GM12878 (cell line): ENCODE data around the gene KRTAP10-2. TPM values are rescaled to one million over a fixed set of nuclear protein-coding genes. Genes with fewer than 3 reads are reported as not detected.

Experiments used
- ATAC-seq: fragments of 200-7000 bp; cut with Tn5 transposase; 3 replicates; pipeline ENCODE4 v1.9.1; 2020; ENCODE audit warnings: mild to moderate bottlenecking, moderate library complexity
- BruUV-seq: library from RNA; stranded (reverse); fragments of 400-500 nt; replicated peaks from 2 replicates; lab custom pipeline; 2021; lab: Mats Ljungman, UMichigan
- CTCF ChIA-PET: fragments of 300-600 bp; sonication (Branson Sonifier 250); formaldehyde crosslinking; extraction: SDS; loops from one replicate; lab custom pipeline; 2021; ENCODE audit warnings: inconsistent platforms; lab: Yijun Ruan, JAX
- POLR2A ChIA-PET: fragments of 350-600 bp; formaldehyde crosslinking; extraction: SDS; loops from one replicate; lab custom pipeline; 2021; ENCODE audit warnings: inconsistent platforms; lab: Charles Lee
- RAD21 ChIA-PET: fragments of 300-600 bp; sonication (Branson Sonifier 250); formaldehyde crosslinking; loops from one replicate; lab custom pipeline; 2023; ENCODE audit warnings: antibody characterized with exemption; ENCODE audit not compliant: unreplicated experiment; lab: Charles Lee
- SMC1A ChIA-PET: fragments of 300-600 bp; sonication (Branson Sonifier 250); formaldehyde crosslinking; loops from one replicate; lab custom pipeline; 2023; ENCODE audit not compliant: unreplicated experiment, uncharacterized antibody; lab: Charles Lee
- DNase-seq: peaks from one replicate; pipeline ENCODE4 v3.0.0-alpha.2; 2011; ENCODE audit warnings: low read depth, low spot score
- FAIRE-seq: peaks from 3 replicates; lab custom pipeline; 2011; peaks lifted over from hg19 to GRCh38; lab: Jason Lieb, UNC
- H2AFZ ChIP-seq: 2 replicates; pipeline ENCODE4 v1.6.0; 2011; ENCODE audit warnings: low read depth, low read length, control low read depth; ENCODE audit not compliant: control insufficient read depth
- H3K27ac ChIP-seq: 2 replicates; pipeline ENCODE4 v1.5.1; 2011; ENCODE audit warnings: control low read depth; ENCODE audit not compliant: control insufficient read depth, insufficient read depth
- H3K27me3 ChIP-seq, 2 experiments: replicated peaks in 1 of 2; 2 replicates each; pipeline versions ENCODE4 v1.6.0 to v1.6.1; 2011; ENCODE audit warnings: low read length in 1 of 2; ENCODE audit not compliant: control insufficient read depth in 2 of 2, insufficient read depth in 2 of 2
- H3K36me3 ChIP-seq, 2 experiments: 2 replicates each; pipeline ENCODE4 v1.5.1; 2011; ENCODE audit warnings: low read length in 1 of 2; ENCODE audit not compliant: control insufficient read depth in 2 of 2, insufficient read depth in 2 of 2
- H3K4me1 ChIP-seq: 2 replicates; pipeline ENCODE4 v1.6.1; 2011; ENCODE audit warnings: mild to moderate bottlenecking, low read length, moderate library complexity, mixed read lengths; ENCODE audit not compliant: control insufficient read depth, insufficient read depth
- H3K4me2 ChIP-seq: 2 replicates; pipeline ENCODE4 v1.6.0; 2011; ENCODE audit warnings: control low read depth; ENCODE audit not compliant: control insufficient read depth, insufficient read depth
- H3K4me3 ChIP-seq: fragments of 200-600 bp; sonication (generic); 2 replicates; pipeline ENCODE4 v1.5.1; 2016
- H3K79me2 ChIP-seq: 2 replicates; pipeline ENCODE4 v1.6.0; 2011; ENCODE audit warnings: low read length; ENCODE audit not compliant: control insufficient read depth, insufficient read depth
- H3K9ac ChIP-seq: 2 replicates; pipeline ENCODE4 v1.8.0; 2011; ENCODE audit warnings: low read length, control low read depth, mixed read lengths; ENCODE audit not compliant: control insufficient read depth, insufficient read depth
- H3K9me3 ChIP-seq: replicated peaks from 3 replicates; pipeline ENCODE4 v1.5.1; 2011; ENCODE audit warnings: mild to moderate bottlenecking, low read length; ENCODE audit not compliant: control insufficient read depth, insufficient read depth
- H4K20me1 ChIP-seq: 2 replicates; pipeline ENCODE4 v1.6.0; 2011; ENCODE audit not compliant: control insufficient read depth, insufficient read depth
- E2F4 ChIP-seq: IDR thresholded peaks from 2 replicates; pipeline ENCODE4 v1.6.1; 2012; ENCODE audit warnings: low read depth, low read length, improper control_type of control experiment
- NFIC ChIP-seq: IDR thresholded peaks from 2 replicates; pipeline ENCODE4 v1.6.1; 2012; ENCODE audit warnings: low read depth, mild to moderate bottlenecking, inconsistent platforms, low read length, moderate library complexity
- RAD21 ChIP-seq: IDR thresholded peaks from 2 replicates; pipeline ENCODE4 v1.6.1; 2011; ENCODE audit warnings: mild to moderate bottlenecking, low read depth, low read length, moderate library complexity; ENCODE audit not compliant: insufficient read depth
- RELA ChIP-seq: fragments of 450-650 bp; IDR thresholded peaks from 2 replicates; pipeline ENCODE4 v1.8.0; 2014; ENCODE audit warnings: borderline replicate concordance; ENCODE audit not compliant: partially characterized antibody
- SREBF1 ChIP-seq: IDR thresholded peaks from 2 replicates; pipeline ENCODE4 v1.6.1; 2012; ENCODE audit warnings: mild to moderate bottlenecking, low read length
- STAT3 ChIP-seq: IDR thresholded peaks from 2 replicates; pipeline ENCODE4 v1.6.1; 2011; ENCODE audit warnings: low read depth, low read length, improper control_type of control experiment
- YBX1 ChIP-seq: fragments of 450-650 bp; IDR thresholded peaks from 2 replicates; pipeline ENCODE4 v1.6.1; 2016; ENCODE audit warnings: antibody characterized with exemption
- ZBTB4 ChIP-seq: fragments of 450-650 bp; formaldehyde crosslinking; IDR thresholded peaks from 2 replicates; pipeline ENCODE4 v1.4.0; 2022; ENCODE audit warnings: mild to moderate bottlenecking, moderate library complexity
- WGBS: methylation state at CpG from one replicate; pipeline ENCODE4 v1.1.6; 2016; ENCODE audit warnings: low lambda C conversion rate; ENCODE audit not compliant: insufficient replicate concordance, insufficient coverage; ENCODE audit errors: missing lambda C conversion rate; 5-methylcytosine and 5-hydroxymethylcytosine counted together
- in situ Hi-C: fragments of 300-500 bp; cut with MboI; formaldehyde crosslinking; loops from 9 replicates; pipeline ENCODE4 v1.14.3; 2018; ENCODE audit warnings: mixed read lengths
- intact Hi-C: fragments of 100-400 bp; cut with micrococcal nuclease; formaldehyde crosslinking; loops from one replicate; pipeline ENCODE4 v1.14.2; 2022; ENCODE audit not compliant: unreplicated experiment
- polyA plus RNA-seq, 11 experiments: library from polyadenylated mRNA; depleted of rRNA in 4 of 11; unstranded in 6 of 11; stranded (reverse) in 5 of 11; fragments of >200 nt; fragmentation: Nextera tagmentation in 4 of 11; fragmentation: Illumina TruSeq in 1 of 11; extraction: Ambion mirVana in 4 of 11; extraction: Trizol in 1 of 11; gene quantifications; 1 replicate in 1 of 11; 2 replicates in 10 of 11; pipeline versions ENCODE4 v1.2.1 to v1.2.3, GENCODE V29; 2011 to 2016; ENCODE audit warnings: inconsistent platforms in 2 of 11, missing spikeins in 2 of 11, low read depth in 1 of 11
- total RNA-seq, 4 experiments: library from RNA; depleted of rRNA in 3 of 4; stranded (reverse); fragments of >200 nt in 3 of 4; fragmentation: Illumina TruSeq in 1 of 4; extraction: Trizol in 1 of 4; gene quantifications; 2 replicates each; pipeline versions ENCODE4 v1.2.1 to v1.2.3, GENCODE V29; 2013 to 2021

The KRTAP10-2 gene
- total and polyA plus RNA-seq, 10 of the 15 experiments (the other 5 are each of a cell fraction or from before 2014, with no cell fraction given), result not detected

GRCh38 chr21:44515359-44516165, 35.7 kb downstream of the KRTAP10-2 start:
- TF ChIP-seq NFIC, result no peak
- TF ChIP-seq, all 136 proteins: peak for 0
- H4K20me1 ChIP-seq, result no peaks in the 10 kb centered on the region
- no peaks in the 10 kb centered on the region for H3K27me3 ChIP-seq
- no TSS peak for BruUV-seq
- H3K27ac ChIP-seq, result no peak overlapping the region
- DNase-seq (no peak), ATAC-seq (no peak), FAIRE-seq (no peak)
- no peaks in the 10 kb centered on the region for H3K4me1 ChIP-seq
- H2AFZ ChIP-seq, result no peak overlapping the region
- H3K36me3 ChIP-seq, result no peaks in the 10 kb centered on the region
- POLR2A ChIA-PET, result no interaction called here
- no peak overlapping the region for H3K4me2 ChIP-seq
- H3K4me3 ChIP-seq, result no peak overlapping the region
- H3K9ac ChIP-seq, result no peak overlapping the region
- in situ Hi-C loops, result no loop called here
- no peaks in the 10 kb centered on the region; the same call in 2 of the 3 replicates for H3K9me3 ChIP-seq
- CTCF ChIA-PET, result no interaction called here
- SMC1A ChIA-PET, result no interaction called here
- H3K79me2 ChIP-seq, result no peaks in the 10 kb centered on the region
- RAD21 ChIA-PET, result interaction anchor here (1.3 kb wide), 1 partner anchor 278 kb away, joined by 3 read pairs; no protein-coding TSS in a partner anchor
- intact Hi-C loops, result no loop called here
- WGBS, result 48% methylated on average over 32 of the region's 32 CpGs

- Histone ChIP-seq H3K27me3 (no peaks in the 10 kb centered on the region), H3K4me2 (no peak overlapping the region), H3K79me2 (no peaks in the 10 kb centered on the region)
- intact Hi-C loops, result no loop called here
- no peak for TF ChIP-seq RAD21
- TF ChIP-seq STAT3, result no peak
- TF ChIP-seq ZBTB4 (CRISPR knock-in tag), result no peak
- TF ChIP-seq E2F4, result no peak
- TF ChIP-seq RELA, result no peak
- TF ChIP-seq SREBF1, result no peak
- TF ChIP-seq YBX1, result no peak
- TF ChIP-seq, all 136 proteins: peak for 0
- Histone ChIP-seq H3K4me3 (no peak overlapping the region), H3K9me3 (no peaks in the 10 kb centered on the region; the same call in 2 of the 3 replicates), H3K4me1 (no peaks in the 10 kb centered on the region), H2AFZ (no peak overlapping the region), H4K20me1 (no peaks in the 10 kb centered on the region), H3K27ac (no peak overlapping the region), H3K36me3 (no peaks in the 10 kb centered on the region), H3K9ac (no peak overlapping the region)
- ChIA-PET POLR2A (no interaction called here), RAD21 (interaction anchor here (1.3 kb wide), 1 partner anchor 278 kb away, joined by 3 read pairs; no protein-coding TSS in a partner anchor), CTCF (interaction anchor here (1.0 kb wide), 1 partner anchor 278 kb away, joined by 4 read pairs; no protein-coding TSS in a partner anchor), SMC1A (no interaction called here)
- in situ Hi-C loops, result no loop called here
- no TSS peak for BruUV-seq
- FAIRE-seq (no peak), DNase-seq (no peak), ATAC-seq (no peak)
- 35% methylated on average over 10 of the region's 11 CpGs for WGBS
Observed at GRCh38 chr21:44514746-44515358, 36.5 kb downstream of the KRTAP10-2 start.
